Renal cortex interstitium (tissue), 11 donors: Measurements from ENCODE around the gene GGA2. TPM values are rescaled to one million over a fixed set of nuclear protein-coding genes. Genes with fewer than 3 reads are reported as not detected.
"Not testable (repeated sequence)": the region's sequence is repeated elsewhere in the genome, so short reads cannot be mapped to it uniquely, and the experiment has no call there.

ENCODE experiments used
- DNase-seq, 11 donors: peaks; one replicate each; pipeline ENCODE4 v3.0.0-alpha.2; 2013; ENCODE audit warnings: low read depth in 9 of 11, low spot score in 4 of 11; ENCODE audit errors: extremely low read depth in 1 of 11
- polyA plus RNA-seq, 3 donors: library from polyadenylated mRNA; unstranded; fragments of 120-200 nt; gene quantifications; one replicate each; pipeline ENCODE4 v1.2.1, GENCODE V29; 2013; ENCODE audit not compliant: insufficient read length in 3 of 3

GGA2 gene
- polyA plus RNA-seq, 3 donors = 124 to 170 (median 164) TPM

GRCh38 chr16:23452572-23453337 lies 57.5 kb downstream of the GGA2 start, which contains the start of gene COG7:
Gene COG7 (minus strand): TSS chr16:23453189. CDS start chr16:23452994, 195 bp downstream.
- peak; percentile 77 to 91 (median 84) for DNase-seq

DNA sequence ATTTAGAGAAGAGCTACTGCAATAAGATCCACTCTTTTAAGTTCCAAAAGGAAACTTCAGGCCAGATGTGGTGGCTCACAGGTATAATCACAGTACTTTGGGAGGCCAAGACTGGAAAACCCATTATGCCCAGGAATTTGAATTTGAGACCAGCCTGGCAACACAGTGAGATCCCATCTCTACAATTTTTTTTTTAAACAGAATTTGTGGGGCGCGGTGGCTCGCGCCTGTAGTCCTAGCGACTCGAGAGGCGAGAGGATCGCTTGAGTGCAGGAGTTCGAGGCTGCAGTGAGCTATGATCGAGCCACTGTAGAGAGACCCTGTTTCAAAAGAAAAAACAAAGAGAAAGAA lies 58.1 kb downstream of the GGA2 start:
- DNase-seq = no peak

DNA sequence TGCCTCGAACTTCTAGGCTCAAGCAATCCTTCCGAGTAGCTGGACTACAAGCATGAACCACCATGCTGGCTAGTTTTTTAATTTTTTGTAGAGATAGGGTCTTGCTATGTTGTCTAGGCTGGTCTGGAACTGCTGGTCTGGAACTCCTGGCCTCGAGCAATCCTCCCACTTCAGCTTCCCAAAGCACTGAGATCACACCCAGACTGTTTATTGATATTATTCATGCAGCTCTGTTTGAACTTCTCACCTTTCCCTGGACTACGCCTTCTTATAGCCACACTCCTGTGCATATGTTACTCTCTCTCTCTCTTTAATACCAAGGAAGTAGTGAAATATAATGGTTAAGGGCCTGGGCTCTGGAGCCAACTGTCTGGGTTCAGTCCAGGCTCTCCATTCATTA lies 61.9 kb downstream of the GGA2 start:
- DNase-seq = no peak

GRCh38 chr16:23437542-23437941 lies 72.8 kb downstream of the GGA2 start:
- not testable (repeated sequence) for DNase-seq

- DNase-seq = no peak
These were observed 73.3 kb downstream of the GGA2 start for GRCh38 chr16:23436951-23437350.

DNA sequence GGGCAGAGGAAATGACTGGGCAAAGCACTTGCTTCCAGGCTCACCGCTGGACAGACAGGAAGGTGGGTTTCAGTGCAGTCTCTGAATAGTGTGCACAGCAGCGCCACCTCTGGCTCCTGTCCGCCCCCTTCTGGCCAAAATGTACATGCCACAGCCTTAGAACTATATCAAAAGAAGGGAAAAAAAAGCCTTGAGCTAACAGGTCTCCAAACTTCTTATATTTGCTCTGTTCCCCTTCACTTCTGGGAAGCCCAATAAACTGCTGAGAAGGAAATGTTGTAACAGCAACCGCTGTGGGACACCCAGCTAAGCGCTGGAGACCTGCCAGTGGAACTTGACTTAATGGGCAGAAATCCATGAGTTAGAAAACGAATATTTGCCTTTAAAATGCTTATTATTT lies 74.8 kb downstream of the GGA2 start:
- peak in 2 of 11 donors; percentile 10 to 24 for DNase-seq

- peak in 10 of 11 donors; percentile 42 to 66 (median 57) for DNase-seq
These were observed 75.9 kb downstream of the GGA2 start for GRCh38 chr16:23434380-23434779.

GRCh38 chr16:23433261-23433920 lies 76.9 kb downstream of the GGA2 start:
- DNase-seq = no peak

GRCh38 chr16:23432176-23433128 lies 77.8 kb downstream of the GGA2 start:
- DNase-seq = no peak

GRCh38 chr16:23428351-23428750 lies 81.9 kb downstream of the GGA2 start:
- no peak for DNase-seq

DNA sequence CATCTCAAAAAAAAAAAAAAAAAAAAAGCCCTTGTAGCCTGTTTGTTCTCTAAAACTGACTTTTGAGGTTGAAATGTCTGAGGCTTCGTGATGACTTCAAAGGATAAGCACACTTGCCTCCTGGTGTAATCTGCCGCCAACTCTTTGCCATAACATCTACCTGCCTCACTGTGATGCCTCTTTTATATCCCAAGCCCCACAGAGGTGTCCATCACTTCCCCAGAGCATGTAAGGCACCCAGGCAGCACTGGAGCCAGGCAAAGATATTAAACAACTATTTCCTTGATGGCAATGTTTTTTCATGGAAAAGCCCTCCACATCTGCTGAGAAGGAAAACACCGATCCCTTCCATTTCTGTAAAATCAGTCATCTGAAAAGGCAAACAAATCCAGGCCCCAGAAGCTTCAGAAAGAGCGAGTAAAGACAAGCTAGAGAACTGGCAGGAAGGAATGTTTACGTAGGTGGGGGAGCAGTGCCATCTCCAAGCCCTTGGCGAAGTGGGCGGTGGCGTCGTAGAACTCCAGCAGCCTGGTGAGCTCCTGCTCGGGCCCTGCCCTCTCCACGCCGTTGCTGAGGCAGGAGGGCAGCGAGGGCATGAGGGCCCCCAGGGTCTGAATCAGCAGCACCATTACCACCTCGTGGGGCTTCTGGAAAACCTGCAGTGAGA lies 85.9 kb downstream of the GGA2 start:
- peak in 3 of 11 donors; percentile 13 to 29 (median 28) for DNase-seq

- peak in 1 of 11 donors; percentile 62 for DNase-seq
These were observed 86.7 kb downstream of the GGA2 start for GRCh38 chr16:23423496-23424049.

GRCh38 chr16:23420011-23420410 lies 90.3 kb downstream of the GGA2 start:
- DNase-seq = no peak

DNA sequence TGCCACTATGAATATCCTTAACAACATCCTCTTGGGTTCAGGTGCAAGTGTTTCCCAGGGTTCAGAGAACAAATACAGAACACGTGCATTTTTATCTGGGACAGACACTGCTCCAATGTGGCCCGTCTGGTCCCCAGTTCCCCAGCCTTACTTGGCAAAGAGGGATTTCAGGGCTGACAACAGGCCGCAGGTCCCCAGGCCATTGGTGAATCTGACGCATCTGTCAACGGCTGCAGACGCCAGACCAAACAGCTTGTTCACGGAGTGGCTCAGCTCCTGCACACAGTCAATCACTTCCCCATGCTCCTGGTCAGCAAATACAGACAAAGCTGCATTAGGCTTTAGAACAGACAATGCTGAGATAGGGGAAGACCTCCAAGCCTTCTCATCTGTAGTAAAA lies 93.5 kb downstream of the GGA2 start:
- no peak for DNase-seq

GRCh38 chr16:23414731-23415130 lies 95.6 kb downstream of the GGA2 start:
- DNase-seq = no peak
